Right hindlimb (tissue), 1 donor: ENCODE data around the gene BMP3.
"Not testable (repeated sequence)": the region's sequence is repeated elsewhere in the genome, so short reads cannot be mapped to it uniquely, and the experiment has no call there.

Source experiments
- DNase-seq: peaks from one replicate; pipeline ENCODE4 v3.0.0-alpha.2; 2018

BMP3 gene

GRCh38 chr4:81030061-81030980 lies at the start of gene BMP3:
TSS of gene BMP3 (plus strand) at chr4:81030708. CDS start at chr4:81031285, 577 bp downstream.
- peak; percentile 77 for DNase-seq

- no peak for DNase-seq
Measured at GRCh38 chr4:80986011-80986410, 44.5 kb upstream of the BMP3 start.

- DNase-seq, result no peak
Measured at GRCh38 chr4:80989921-80990544, 40.5 kb upstream of the BMP3 start.

- DNase-seq, result no peak
Measured at GRCh38 chr4:80990851-80991250, 39.7 kb upstream of the BMP3 start.

- DNase-seq, result no peak
Measured at GRCh38 chr4:80999943-81000342, 30.6 kb upstream of the BMP3 start.

GRCh38 chr4:81003597-81004111 lies 26.9 kb upstream of the BMP3 start:
- no peak for DNase-seq

- no peak for DNase-seq
Measured at GRCh38 chr4:81007417-81007816, 23.1 kb upstream of the BMP3 start.

- DNase-seq, result not testable (repeated sequence)
Measured at GRCh38 chr4:81016566-81016965, 13.9 kb upstream of the BMP3 start.

GRCh38 chr4:81019006-81019405 lies 11.5 kb upstream of the BMP3 start:
- no peak for DNase-seq

- no peak for DNase-seq
Measured at GRCh38 chr4:81021142-81021944, 9.2 kb upstream of the BMP3 start.

- DNase-seq, result no peak
Measured at GRCh38 chr4:81021981-81022380, 8.5 kb upstream of the BMP3 start.

GRCh38 chr4:81023484-81023883 lies 7.0 kb upstream of the BMP3 start:
- no peak for DNase-seq

- DNase-seq, result peak; percentile 29
Measured at GRCh38 chr4:81030981-81031791, 678 bp downstream of the BMP3 start.

GRCh38 chr4:81031796-81032551 lies 1.5 kb downstream of the BMP3 start:
- no peak for DNase-seq

- no peak for DNase-seq
Measured at GRCh38 chr4:81032771-81033684, 2.5 kb downstream of the BMP3 start.

GRCh38 chr4:81038636-81039350 lies 8.3 kb downstream of the BMP3 start:
- DNase-seq, result no peak

- DNase-seq, result no peak
Measured at GRCh38 chr4:81039351-81039972, 9.0 kb downstream of the BMP3 start.

GRCh38 chr4:81040012-81040659 lies 9.6 kb downstream of the BMP3 start:
- DNase-seq, result no peak
